DND-41 (cell line): ENCODE results near the gene ETV1.

Experiments
- ATAC-seq: fragments of 200-7000 bp; cut with Tn5 transposase; 3 replicates; pipeline ENCODE4 v1.9.1; 2021; ENCODE audit warnings: low read depth; ENCODE audit not compliant: insufficient read depth
- DNase-seq: peaks from one replicate; pipeline ENCODE4 v3.0.0-alpha.2; 2020
- H2AFZ ChIP-seq: 2 replicates; pipeline ENCODE4 v1.6.0; 2012; ENCODE audit warnings: low read depth, low read length
- H3K27ac ChIP-seq: 2 replicates; pipeline ENCODE4 v1.5.1; 2012; ENCODE audit warnings: low read length, inconsistent platforms
- H3K27me3 ChIP-seq: fragments of 200-600 bp; sonication (generic); 2 replicates; pipeline ENCODE4 v1.6.0; 2012; ENCODE audit warnings: low read length, mild to moderate bottlenecking, inconsistent platforms; ENCODE audit not compliant: insufficient read depth, poor library complexity
- H3K36me3 ChIP-seq: 2 replicates; pipeline ENCODE4 v1.5.1; 2012; ENCODE audit warnings: low read length, inconsistent platforms; ENCODE audit not compliant: insufficient read depth
- H3K4me1 ChIP-seq: 2 replicates; pipeline ENCODE4 v1.5.1; 2012; ENCODE audit warnings: mild to moderate bottlenecking, low read length; ENCODE audit not compliant: insufficient read depth
- H3K4me2 ChIP-seq: 2 replicates; pipeline ENCODE4 v1.6.0; 2012; ENCODE audit warnings: mild to moderate bottlenecking, moderate library complexity, low read length, inconsistent platforms; ENCODE audit not compliant: insufficient read depth
- H3K4me3 ChIP-seq, 2 experiments: fragments of 200-600 bp in 1 of 2; shearing (Covaris generic) in 1 of 2; 2 replicates each; pipeline ENCODE4 v1.5.1; 2012 to 2016; ENCODE audit warnings: inconsistent platforms in 2 of 2, low read length in 2 of 2, mild to moderate bottlenecking in 2 of 2, low read depth in 1 of 2, moderate library complexity in 1 of 2
- H3K79me2 ChIP-seq: 2 replicates; pipeline ENCODE4 v1.6.0; 2012; ENCODE audit warnings: low read length, inconsistent platforms; ENCODE audit not compliant: insufficient read depth
- H3K9ac ChIP-seq: 2 replicates; pipeline ENCODE4 v1.6.0; 2012; ENCODE audit warnings: low read depth, mild to moderate bottlenecking, inconsistent platforms, low read length, moderate library complexity
- H3K9me3 ChIP-seq: 2 replicates; pipeline ENCODE4 v1.5.1; 2012; ENCODE audit warnings: low read length, moderate library complexity, mild to moderate bottlenecking, inconsistent platforms; ENCODE audit not compliant: insufficient read depth, severe bottlenecking
- H4K20me1 ChIP-seq: 2 replicates; pipeline ENCODE4 v1.6.0; 2012; ENCODE audit warnings: low read length; ENCODE audit not compliant: insufficient read depth
- CTCF ChIP-seq: IDR thresholded peaks from 2 replicates; pipeline ENCODE4 v1.5.1; 2012; ENCODE audit warnings: borderline replicate concordance, low read length, moderate library complexity, mild to moderate bottlenecking; ENCODE audit not compliant: poor library complexity, severe bottlenecking; ENCODE audit errors: extremely low read depth
- EZH2 ChIP-seq: IDR thresholded peaks from 3 replicates; pipeline ENCODE4 v1.6.1; 2012; ENCODE audit warnings: borderline replicate concordance, low read depth, mild to moderate bottlenecking, moderate library complexity, low read length, inconsistent platforms; ENCODE audit not compliant: severe bottlenecking

ETV1 gene

GRCh38 chr7:13963925-13964324 is 25.5 kb downstream of the ETV1 start:
- Histone ChIP-seq H3K9ac (no peak overlapping the region), H3K79me2 (no peaks in the 10 kb centered on the region), H4K20me1 (no peaks in the 10 kb centered on the region), H3K4me2 (no peak overlapping the region), H3K4me3 (no peak overlapping the region), H3K27me3 (no peaks in the 10 kb centered on the region), H3K4me1 (no peaks in the 10 kb centered on the region), H3K27ac (no peak overlapping the region), H2AFZ (no peak overlapping the region), H3K9me3 (no peaks in the 10 kb centered on the region), H3K36me3 (no peaks in the 10 kb centered on the region)
- DNase-seq (no peak), ATAC-seq (no peak)
- TF ChIP-seq CTCF (no peak), EZH2 (no peak)

DNA sequence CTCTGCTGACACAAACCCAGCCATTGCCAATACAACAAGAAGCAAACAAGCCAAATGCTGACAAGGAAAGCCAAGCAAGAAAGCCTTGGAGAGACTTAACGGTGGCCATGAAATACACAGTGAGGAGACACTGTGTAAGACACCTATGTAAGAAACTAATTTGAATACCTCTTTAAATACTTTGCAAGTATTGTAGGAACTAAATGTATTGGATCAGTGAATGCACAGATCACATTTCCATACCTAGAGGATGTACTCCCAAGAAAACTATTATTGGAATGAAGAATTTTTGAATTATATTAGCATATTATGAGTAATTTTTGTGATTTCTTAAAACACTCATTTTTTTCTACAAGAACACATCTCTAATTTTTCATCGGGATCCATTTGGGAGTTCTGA is 34.0 kb downstream of the ETV1 start:
- no peaks in the 10 kb centered on the region for H3K4me1 ChIP-seq
- no peak overlapping the region for H3K4me2 ChIP-seq
- DNase-seq (no peak), ATAC-seq (no peak)
- no peaks in the 10 kb centered on the region for H3K9me3 ChIP-seq
- H2AFZ ChIP-seq, result no peak overlapping the region
- no peaks in the 10 kb centered on the region for H3K79me2 ChIP-seq
- H4K20me1 ChIP-seq, result no peaks in the 10 kb centered on the region
- no peak overlapping the region for H3K27ac ChIP-seq
- H3K4me3 ChIP-seq, result no peak overlapping the region
- H3K36me3 ChIP-seq, result no peaks in the 10 kb centered on the region
- no peak overlapping the region for H3K9ac ChIP-seq
- H3K27me3 ChIP-seq, result no peaks in the 10 kb centered on the region
- TF ChIP-seq EZH2, result no peak
- no peak for TF ChIP-seq CTCF

- H3K9me3 ChIP-seq, result no peaks in the 10 kb centered on the region
- H3K4me2 ChIP-seq, result no peak overlapping the region
- H3K9ac ChIP-seq, result no peak overlapping the region
- DNase-seq (no peak), ATAC-seq (no peak)
- no peaks in the 10 kb centered on the region for H3K27me3 ChIP-seq
- H3K4me1 ChIP-seq, result peaks cover 12% of the 10 kb centered on the region
- H3K27ac ChIP-seq, result no peak overlapping the region
- TF ChIP-seq CTCF (no peak), EZH2 (no peak)
- H2AFZ ChIP-seq, result no peak overlapping the region
- no peaks in the 10 kb centered on the region for H3K79me2 ChIP-seq
- no peaks in the 10 kb centered on the region for H3K36me3 ChIP-seq
- H4K20me1 ChIP-seq, result no peaks in the 10 kb centered on the region
- no peak overlapping the region for H3K4me3 ChIP-seq
Observed at GRCh38 chr7:13953368-13953767, 36.1 kb downstream of the ETV1 start.

DNA sequence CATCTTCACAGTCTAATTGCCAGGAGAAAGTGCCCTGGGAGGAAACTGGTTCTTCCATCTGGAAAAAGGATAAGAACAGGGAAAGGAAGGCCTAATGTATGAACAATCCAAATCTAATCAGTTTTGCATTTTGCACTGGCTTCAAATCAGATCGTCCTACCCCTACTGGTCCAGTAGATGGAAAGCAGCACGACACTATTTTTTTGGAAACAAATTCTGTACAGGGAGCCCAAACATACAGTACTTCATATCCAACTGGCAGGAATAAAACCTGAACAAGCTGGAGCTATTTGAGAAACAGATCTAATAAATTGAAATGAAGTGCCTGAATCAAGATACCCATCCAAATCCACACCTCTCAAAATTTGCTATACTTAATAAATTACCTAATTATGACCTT is 36.5 kb downstream of the ETV1 start:
- H4K20me1 ChIP-seq, result no peaks in the 10 kb centered on the region
- TF ChIP-seq CTCF, result no peak
- TF ChIP-seq EZH2, result no peak
- ATAC-seq (no peak), DNase-seq (no peak)
- H2AFZ ChIP-seq, result no peak overlapping the region
- H3K36me3 ChIP-seq, result no peaks in the 10 kb centered on the region
- H3K79me2 ChIP-seq, result no peaks in the 10 kb centered on the region
- H3K4me3 ChIP-seq, result no peak overlapping the region
- H3K9me3 ChIP-seq, result no peaks in the 10 kb centered on the region
- H3K27ac ChIP-seq, result no peak overlapping the region
- no peak overlapping the region for H3K9ac ChIP-seq
- no peaks in the 10 kb centered on the region for H3K27me3 ChIP-seq
- H3K4me2 ChIP-seq, result no peak overlapping the region
- H3K4me1 ChIP-seq, result peaks cover 16% of the 10 kb centered on the region
